ENCODE data around the gene STAB1.

The STAB1 gene

DNA sequence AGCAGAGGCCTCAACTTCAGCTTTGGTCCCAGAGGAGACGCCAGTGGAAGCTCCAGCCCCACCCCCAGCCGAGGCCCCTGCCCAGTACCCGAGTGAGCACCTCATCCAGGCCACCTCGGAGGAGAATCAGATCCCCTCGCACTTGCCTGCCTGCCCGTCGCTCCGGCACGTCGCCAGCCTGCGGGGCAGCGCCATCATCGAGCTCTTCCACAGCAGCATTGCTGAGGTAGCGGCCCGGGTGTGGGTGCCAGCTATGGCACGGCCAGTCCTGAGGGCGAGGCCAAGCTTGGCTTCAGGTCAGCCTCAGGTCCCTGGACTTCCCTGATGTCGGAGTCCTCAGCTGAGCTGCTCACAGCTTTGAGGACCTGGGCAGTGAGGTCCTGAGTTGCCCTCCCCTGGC, 5.7 kb upstream of the STAB1 start:
- Histone ChIP-seq H3K27ac (ENCODE audit: low read length) (no peak overlapping the region), H2AFZ (ENCODE audit: low read depth, low read length) (no peak overlapping the region), H3K9ac (ENCODE audit: low read depth, low read length) (no peak overlapping the region), H3K36me3 (ENCODE audit: insufficient read depth, low read length) (peaks cover 87% of the 10 kb centered on the region), H4K20me1 (ENCODE audit: insufficient read depth, low read length) (peaks cover 15% of the 10 kb centered on the region), H3K9me3 (ENCODE audit: insufficient read depth, low read length, severe bottlenecking) (no peaks in the 10 kb centered on the region), H3K27me3 (ENCODE audit: insufficient read depth, low read length, poor library complexity) (no peaks in the 10 kb centered on the region), H3K4me2 (ENCODE audit: insufficient read depth, low read length) (no peak overlapping the region), H3K4me3 (ENCODE audit: low read depth in 1 of 2, low read length in 2 of 2) (no peak overlapping the region), H3K79me2 (ENCODE audit: insufficient read depth, low read length) (no peaks in the 10 kb centered on the region), H3K4me1 (ENCODE audit: insufficient read depth, low read length) (no peaks in the 10 kb centered on the region)
- ATAC-seq (ENCODE audit: insufficient read depth, low read depth) (no peak), DNase-seq (no peak)
- no peak for TF ChIP-seq CTCF (IDR thresholded peaks at IDR 0.05; ENCODE audit: borderline replicate concordance, extremely low read depth, low read length, poor library complexity, severe bottlenecking)
- no peak for TF ChIP-seq EZH2 (IDR thresholded peaks at IDR 0.05; ENCODE audit: borderline replicate concordance, low read depth, low read length, severe bottlenecking)

DNA sequence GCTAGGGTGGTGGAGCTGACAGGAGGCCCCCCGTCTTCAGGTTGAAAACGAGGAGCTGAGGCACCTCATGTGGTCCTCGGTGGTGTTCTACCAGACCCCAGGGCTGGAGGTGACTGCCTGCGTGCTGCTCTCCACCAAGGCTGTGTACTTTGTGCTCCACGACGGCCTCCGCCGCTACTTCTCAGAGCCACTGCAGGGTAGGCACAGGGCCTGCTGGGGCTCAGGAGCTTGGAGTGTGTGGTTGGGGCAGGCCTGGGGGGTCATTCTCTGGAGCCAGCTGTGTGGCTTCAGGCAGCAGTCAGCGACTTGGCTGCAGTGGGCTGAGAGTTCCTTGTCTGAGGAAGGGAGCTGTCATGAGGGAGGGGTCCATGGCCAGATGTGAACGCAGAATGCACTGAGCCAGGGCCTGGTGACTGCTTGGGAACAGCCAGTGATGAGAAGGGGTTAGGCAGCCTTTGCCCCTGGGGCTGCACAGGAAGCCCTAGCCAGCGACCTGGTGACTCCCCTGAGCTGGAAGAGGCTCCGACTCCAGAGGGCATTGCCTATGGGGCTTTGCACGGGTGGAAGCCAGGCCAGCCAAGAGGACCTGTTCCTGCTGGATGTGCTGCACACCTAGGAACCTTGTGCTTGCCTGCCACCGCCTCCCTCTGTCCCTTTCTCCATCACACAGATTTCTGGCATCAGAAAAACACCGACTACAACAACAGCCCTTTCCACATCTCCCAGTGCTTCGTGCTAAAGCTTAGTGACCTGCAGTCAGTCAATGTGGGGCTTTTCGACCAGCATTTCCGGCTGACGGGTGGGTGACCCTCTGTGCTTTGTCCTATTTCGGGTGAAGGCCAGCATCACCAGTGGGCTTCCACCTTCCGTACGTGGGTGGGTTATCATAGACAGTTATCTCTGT, 4.9 kb upstream of the STAB1 start:
- DNase-seq (no peak), ATAC-seq (ENCODE audit: insufficient read depth, low read depth) (no peak)
- H3K79me2 ChIP-seq (ENCODE audit: insufficient read depth, low read length) = no peaks in the 10 kb centered on the region
- H3K4me2 ChIP-seq (ENCODE audit: insufficient read depth, low read length) = no peak overlapping the region
- no peaks in the 10 kb centered on the region for H3K9me3 ChIP-seq (ENCODE audit: insufficient read depth, low read length, severe bottlenecking)
- TF ChIP-seq EZH2 (IDR thresholded peaks at IDR 0.05; ENCODE audit: borderline replicate concordance, low read depth, low read length, severe bottlenecking) = no peak
- TF ChIP-seq CTCF (IDR thresholded peaks at IDR 0.05; ENCODE audit: borderline replicate concordance, extremely low read depth, low read length, poor library complexity, severe bottlenecking) = no peak
- H3K27me3 ChIP-seq (ENCODE audit: insufficient read depth, low read length, poor library complexity) = no peaks in the 10 kb centered on the region
- H3K4me3 ChIP-seq (ENCODE audit: low read depth in 1 of 2, low read length in 2 of 2) = no peak overlapping the region
- no peak overlapping the region for H3K27ac ChIP-seq (ENCODE audit: low read length)
- H3K36me3 ChIP-seq (ENCODE audit: insufficient read depth, low read length) = peaks cover 79% of the 10 kb centered on the region
- no peaks in the 10 kb centered on the region for H3K4me1 ChIP-seq (ENCODE audit: insufficient read depth, low read length)
- peaks cover 15% of the 10 kb centered on the region for H4K20me1 ChIP-seq (ENCODE audit: insufficient read depth, low read length)
- H2AFZ ChIP-seq (ENCODE audit: low read depth, low read length) = no peak overlapping the region
- no peak overlapping the region for H3K9ac ChIP-seq (ENCODE audit: low read depth, low read length)

DNA sequence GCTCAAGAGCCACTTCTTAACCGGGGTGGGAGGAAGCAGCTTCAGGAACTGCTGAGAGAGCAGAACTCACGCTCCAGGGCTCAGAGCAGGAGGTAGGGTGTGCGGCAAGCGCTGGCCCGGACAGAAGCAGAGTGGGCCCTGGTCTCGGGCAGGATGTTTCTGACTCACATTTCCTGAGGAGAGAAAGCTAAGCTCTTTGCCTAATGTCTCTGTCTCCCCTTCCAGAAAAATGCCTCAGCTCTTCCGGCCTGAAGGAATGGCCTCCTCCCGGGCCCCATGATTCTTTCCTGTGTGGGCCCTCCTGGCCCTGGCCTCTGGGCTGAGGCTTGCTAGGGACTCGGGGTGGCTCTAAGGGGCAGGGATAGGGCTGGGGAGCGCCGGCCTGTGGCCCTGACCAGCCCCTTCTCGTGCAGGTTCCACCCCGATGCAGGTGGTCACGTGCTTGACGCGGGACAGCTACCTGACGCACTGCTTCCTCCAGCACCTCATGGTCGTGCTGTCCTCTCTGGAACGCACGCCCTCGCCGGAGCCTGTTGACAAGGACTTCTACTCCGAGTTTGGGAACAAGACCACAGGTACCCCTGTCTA, 4.1 kb upstream of the STAB1 start:
- no peak for DNase-seq
- no peak for TF ChIP-seq CTCF (IDR thresholded peaks at IDR 0.05; ENCODE audit: borderline replicate concordance, extremely low read depth, low read length, poor library complexity, severe bottlenecking)
- TF ChIP-seq EZH2 (IDR thresholded peaks at IDR 0.05; ENCODE audit: borderline replicate concordance, low read depth, low read length, severe bottlenecking) = no peak
- no peak overlapping the region for H3K4me3 ChIP-seq (ENCODE audit: low read depth in 1 of 2, low read length in 2 of 2)
- no peak overlapping the region for H2AFZ ChIP-seq (ENCODE audit: low read depth, low read length)
- H3K27me3 ChIP-seq (ENCODE audit: insufficient read depth, low read length, poor library complexity) = no peaks in the 10 kb centered on the region
- no peaks in the 10 kb centered on the region for H3K4me1 ChIP-seq (ENCODE audit: insufficient read depth, low read length)
- H3K36me3 ChIP-seq (ENCODE audit: insufficient read depth, low read length) = peaks cover 74% of the 10 kb centered on the region
- H3K27ac ChIP-seq (ENCODE audit: low read length) = no peak overlapping the region
- no peaks in the 10 kb centered on the region for H3K79me2 ChIP-seq (ENCODE audit: insufficient read depth, low read length)
- no peaks in the 10 kb centered on the region for H3K9me3 ChIP-seq (ENCODE audit: insufficient read depth, low read length, severe bottlenecking)
- H3K4me2 ChIP-seq (ENCODE audit: insufficient read depth, low read length) = no peak overlapping the region
- H3K9ac ChIP-seq (ENCODE audit: low read depth, low read length) = no peak overlapping the region
- no peak for ATAC-seq (ENCODE audit: insufficient read depth, low read depth)
- H4K20me1 ChIP-seq (ENCODE audit: insufficient read depth, low read length) = peaks cover 15% of the 10 kb centered on the region
